Prostate gland (tissue), 2 donors: ENCODE measurements around the gene ATP6V0B. TPM values are rescaled to one million over a fixed set of nuclear protein-coding genes. Genes with fewer than 3 reads are reported as not detected.

Experiments
- DNase-seq: peaks from one replicate; pipeline ENCODE4 v3.0.0-alpha.2; 2019; ENCODE audit warnings: low spot score
- H3K27ac ChIP-seq, 2 donors: fragments of 200-600 bp; sonication (generic); 2 replicates each; pipeline ENCODE4 v1.5.1; 2017 to 2019
- H3K27me3 ChIP-seq: fragments of 200-600 bp; sonication (generic); replicated peaks from 2 replicates; pipeline ENCODE4 v1.5.1; 2019; ENCODE audit not compliant: insufficient read depth
- H3K36me3 ChIP-seq, 2 donors: fragments of 200-600 bp; sonication (generic); 1 replicate in 1 of 2; 2 replicates in 1 of 2; pipeline versions ENCODE4 v1.5.1 to v1.8.1; 2017 to 2019
- H3K4me1 ChIP-seq: fragments of 200-600 bp; sonication (generic); replicated peaks from 2 replicates; pipeline ENCODE4 v1.5.1; 2019
- H3K4me3 ChIP-seq, 2 donors: fragments of 200-600 bp; sonication (generic); 2 replicates each; pipeline ENCODE4 v1.5.1; 2017 to 2019
- H3K9me3 ChIP-seq: fragments of 200-600 bp; sonication (generic); 2 replicates; pipeline ENCODE4 v1.5.1; 2017
- POLR2A ChIP-seq: fragments of 450-650 bp; IDR thresholded peaks from one replicate; pipeline ENCODE4 v1.6.1; 2016; ENCODE audit warnings: antibody characterized with exemption, mild to moderate bottlenecking
- POLR2AphosphoS5 ChIP-seq: sonication (generic); formaldehyde crosslinking; IDR thresholded peaks from one replicate; pipeline ENCODE4 v1.6.1; 2017; ENCODE audit warnings: antibody characterized with exemption
- WGBS: methylation state at CpG from one replicate; pipeline ENCODE4 v1.1.5; 2018; 5-methylcytosine and 5-hydroxymethylcytosine counted together
- intact Hi-C: fragments of 100-400 bp; cut with DNase I; formaldehyde crosslinking; loops from one replicate; pipeline ENCODE4 v1.14.2; 2022
- total RNA-seq, 2 donors: library from RNA; depleted of rRNA; stranded (reverse); fragments of >200 nt; gene quantifications; one replicate each; pipeline ENCODE4 v1.1.0, GENCODE V29; 2016
- TF ChIP-seq, protein P1 (sequence below), 4 experiments: fragments of 200-600 bp in 2 of 4; fragments of 450-650 bp in 2 of 4; sonication (generic) in 2 of 4; IDR thresholded peaks; 1 replicate in 3 of 4; 2 replicates in 1 of 4; pipeline ENCODE4 v1.5.1; 2016 to 2019; ENCODE audit warnings: antibody characterized with exemption in 4 of 4, mild to moderate bottlenecking in 2 of 4, moderate library complexity in 2 of 4

The ATP6V0B gene
- total RNA-seq, 2 donors from 2014 or later = 180 to 245 TPM

DNA sequence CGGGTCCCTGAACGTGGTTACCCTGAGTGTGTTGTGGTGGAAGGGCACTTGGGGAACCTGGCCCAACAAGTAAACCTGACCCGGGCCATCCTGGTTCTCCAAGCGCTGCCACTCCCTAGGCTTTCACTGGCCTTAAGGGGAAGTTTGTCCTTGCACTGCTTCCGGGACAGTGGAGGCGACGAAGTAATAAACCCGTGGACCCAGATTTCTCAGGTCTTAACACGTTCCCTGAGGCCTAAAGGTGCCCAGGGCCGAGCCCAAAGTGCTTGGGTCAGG, 16.4 kb downstream of the ATP6V0B start:
- no peaks in the 10 kb centered on the region for H3K36me3 ChIP-seq
- peaks cover 6% of the 10 kb centered on the region for H3K4me1 ChIP-seq
- no peak for TF ChIP-seq POLR2A
- no peak for TF ChIP-seq POLR2AphosphoS5
- TF ChIP-seq, protein P1, sequence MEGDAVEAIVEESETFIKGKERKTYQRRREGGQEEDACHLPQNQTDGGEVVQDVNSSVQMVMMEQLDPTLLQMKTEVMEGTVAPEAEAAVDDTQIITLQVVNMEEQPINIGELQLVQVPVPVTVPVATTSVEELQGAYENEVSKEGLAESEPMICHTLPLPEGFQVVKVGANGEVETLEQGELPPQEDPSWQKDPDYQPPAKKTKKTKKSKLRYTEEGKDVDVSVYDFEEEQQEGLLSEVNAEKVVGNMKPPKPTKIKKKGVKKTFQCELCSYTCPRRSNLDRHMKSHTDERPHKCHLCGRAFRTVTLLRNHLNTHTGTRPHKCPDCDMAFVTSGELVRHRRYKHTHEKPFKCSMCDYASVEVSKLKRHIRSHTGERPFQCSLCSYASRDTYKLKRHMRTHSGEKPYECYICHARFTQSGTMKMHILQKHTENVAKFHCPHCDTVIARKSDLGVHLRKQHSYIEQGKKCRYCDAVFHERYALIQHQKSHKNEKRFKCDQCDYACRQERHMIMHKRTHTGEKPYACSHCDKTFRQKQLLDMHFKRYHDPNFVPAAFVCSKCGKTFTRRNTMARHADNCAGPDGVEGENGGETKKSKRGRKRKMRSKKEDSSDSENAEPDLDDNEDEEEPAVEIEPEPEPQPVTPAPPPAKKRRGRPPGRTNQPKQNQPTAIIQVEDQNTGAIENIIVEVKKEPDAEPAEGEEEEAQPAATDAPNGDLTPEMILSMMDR (IDR thresholded peaks at IDR 0.05) = no peak
- no peaks in the 10 kb centered on the region for H3K9me3 ChIP-seq
- no peaks in the 10 kb centered on the region for H3K27me3 ChIP-seq
- H3K4me3 ChIP-seq = peak overlapping the region; percentile 45 to 68
- peak overlapping the region; percentile 82 to 85 for H3K27ac ChIP-seq
- intact Hi-C loops = no loop called here
- 3% methylated on average over 6 of the region's 10 CpGs for WGBS
- DNase-seq = no peak

- intact Hi-C loops = no loop called here
- under 1% methylated on average over 43 of the region's 66 CpGs for WGBS
- no peaks in the 10 kb centered on the region for H3K9me3 ChIP-seq
These were observed 16.9 kb downstream of the ATP6V0B start, which contains the start of gene CCDC24 for GRCh38 chr1:43991476-43992231. CCDC24 (plus strand) TSS chr1:43991599; CDS start chr1:43991879, 280 bp downstream.

GRCh38 chr1:43992232-43992995, 17.7 kb downstream of the ATP6V0B start:
- DNase-seq = no peak
- Histone ChIP-seq H3K4me1 (peaks cover 6% of the 10 kb centered on the region), H3K4me3 (peak overlapping the region; percentile 45 to 68), H3K27me3 (no peaks in the 10 kb centered on the region), H3K36me3 (no peaks in the 10 kb centered on the region), H3K27ac (peak overlapping the region; percentile 82 to 85), H3K9me3 (no peaks in the 10 kb centered on the region)
- no peak for TF ChIP-seq POLR2A
- no peak for TF ChIP-seq POLR2AphosphoS5
- TF ChIP-seq, protein P1 (IDR thresholded peaks at IDR 0.05) = no peak
- intact Hi-C loops = no loop called here
- 50% methylated on average over 11 of the region's 11 CpGs for WGBS

More at GRCh38 chr1:43991476-43992231, 16.9 kb downstream of the ATP6V0B start, which contains the start of gene CCDC24:
- H3K4me1 ChIP-seq = peaks cover 6% of the 10 kb centered on the region
- peak within 1 kb of the TSS; percentile 82 to 85 for H3K27ac ChIP-seq
- DNase-seq = peak; percentile 86
- TF ChIP-seq, protein P1 (IDR thresholded peaks at IDR 0.05) = no peak
- TF ChIP-seq POLR2A = peak; percentile 65
- peak; percentile 82 for TF ChIP-seq POLR2AphosphoS5
- H3K27me3 ChIP-seq = no peaks in the 10 kb centered on the region
- peak within 1 kb of the TSS; percentile 45 to 68 for H3K4me3 ChIP-seq
- H3K36me3 ChIP-seq = no peaks in the 10 kb centered on the region

DNA sequence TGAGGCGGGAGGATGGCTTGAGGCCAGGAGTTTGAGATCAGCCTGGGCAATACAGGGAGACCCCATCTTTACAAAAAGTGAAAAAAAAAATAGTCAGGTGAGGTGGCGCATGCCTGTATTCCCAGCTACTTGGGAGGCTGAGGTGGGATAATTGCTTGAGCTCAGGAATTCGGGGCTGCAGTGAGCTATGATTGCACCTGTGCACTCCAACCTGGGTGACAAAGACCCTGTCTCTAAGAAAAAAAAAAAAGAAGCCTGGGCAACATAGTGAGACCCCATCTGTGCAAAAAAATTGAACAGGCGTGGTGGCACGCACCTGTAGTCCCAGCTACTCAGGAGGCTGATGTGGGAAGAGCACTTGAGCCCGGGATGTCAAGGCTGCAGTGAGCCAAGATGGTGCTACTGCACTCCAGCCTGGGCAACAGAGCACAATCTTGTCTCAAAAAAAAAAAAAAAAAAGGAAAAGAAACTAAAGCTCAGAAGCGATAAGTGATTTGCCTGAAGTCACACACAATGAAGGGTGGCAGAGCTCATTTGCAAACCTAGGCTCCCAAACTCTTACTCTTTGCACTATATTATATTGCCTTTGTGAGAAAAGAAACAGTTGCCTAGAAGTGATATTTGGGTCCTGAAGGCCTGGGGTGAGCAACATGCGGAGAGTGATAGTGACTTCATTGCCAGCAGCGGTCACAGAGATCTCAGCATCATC, 18.6 kb downstream of the ATP6V0B start:
- H3K27ac ChIP-seq = no peak overlapping the region
- no peak overlapping the region for H3K4me3 ChIP-seq
- WGBS = 92% methylated on average over 9 of the region's 9 CpGs
- H3K4me1 ChIP-seq = peaks cover 6% of the 10 kb centered on the region
- no peak for TF ChIP-seq POLR2A
- no peak for TF ChIP-seq POLR2AphosphoS5
- TF ChIP-seq, protein P1 (IDR thresholded peaks at IDR 0.05) = no peak
- no peak for DNase-seq
- H3K9me3 ChIP-seq = no peaks in the 10 kb centered on the region
- intact Hi-C loops = no loop called here
- H3K27me3 ChIP-seq = no peaks in the 10 kb centered on the region
- H3K36me3 ChIP-seq = no peaks in the 10 kb centered on the region
